ENCODE measurements around the gene DNAJC22. TPM values are rescaled to one million over a fixed set of nuclear protein-coding genes. Genes with fewer than 3 reads are reported as not detected.

DNAJC22 gene
- total RNA-seq, 4 donors from 2014 or later = 1.8 TPM; not detected in 3

DNA sequence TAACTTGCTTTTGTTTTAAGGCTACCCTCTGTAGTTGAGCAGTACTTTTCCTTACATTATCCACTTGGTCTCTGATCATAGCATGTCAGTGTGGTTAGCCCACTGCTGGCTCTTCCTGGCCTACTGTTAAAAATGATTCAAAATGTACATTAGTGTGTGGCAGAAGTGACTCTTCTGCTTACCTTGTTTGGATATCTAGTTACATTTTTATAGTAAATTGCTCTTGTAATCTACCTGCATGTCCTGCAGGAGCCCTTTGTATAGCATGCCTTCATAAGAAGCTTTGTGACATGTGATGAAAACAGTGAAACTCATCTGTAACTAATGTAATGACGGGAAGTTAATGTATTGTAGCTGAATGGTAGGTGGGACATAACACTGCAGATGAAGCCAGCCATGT, 28.7 kb downstream of the DNAJC22 start:
- TF ChIP-seq, protein P1, sequence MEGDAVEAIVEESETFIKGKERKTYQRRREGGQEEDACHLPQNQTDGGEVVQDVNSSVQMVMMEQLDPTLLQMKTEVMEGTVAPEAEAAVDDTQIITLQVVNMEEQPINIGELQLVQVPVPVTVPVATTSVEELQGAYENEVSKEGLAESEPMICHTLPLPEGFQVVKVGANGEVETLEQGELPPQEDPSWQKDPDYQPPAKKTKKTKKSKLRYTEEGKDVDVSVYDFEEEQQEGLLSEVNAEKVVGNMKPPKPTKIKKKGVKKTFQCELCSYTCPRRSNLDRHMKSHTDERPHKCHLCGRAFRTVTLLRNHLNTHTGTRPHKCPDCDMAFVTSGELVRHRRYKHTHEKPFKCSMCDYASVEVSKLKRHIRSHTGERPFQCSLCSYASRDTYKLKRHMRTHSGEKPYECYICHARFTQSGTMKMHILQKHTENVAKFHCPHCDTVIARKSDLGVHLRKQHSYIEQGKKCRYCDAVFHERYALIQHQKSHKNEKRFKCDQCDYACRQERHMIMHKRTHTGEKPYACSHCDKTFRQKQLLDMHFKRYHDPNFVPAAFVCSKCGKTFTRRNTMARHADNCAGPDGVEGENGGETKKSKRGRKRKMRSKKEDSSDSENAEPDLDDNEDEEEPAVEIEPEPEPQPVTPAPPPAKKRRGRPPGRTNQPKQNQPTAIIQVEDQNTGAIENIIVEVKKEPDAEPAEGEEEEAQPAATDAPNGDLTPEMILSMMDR (IDR thresholded peaks at IDR 0.05; ENCODE audit: low read depth) = no peak

DNA sequence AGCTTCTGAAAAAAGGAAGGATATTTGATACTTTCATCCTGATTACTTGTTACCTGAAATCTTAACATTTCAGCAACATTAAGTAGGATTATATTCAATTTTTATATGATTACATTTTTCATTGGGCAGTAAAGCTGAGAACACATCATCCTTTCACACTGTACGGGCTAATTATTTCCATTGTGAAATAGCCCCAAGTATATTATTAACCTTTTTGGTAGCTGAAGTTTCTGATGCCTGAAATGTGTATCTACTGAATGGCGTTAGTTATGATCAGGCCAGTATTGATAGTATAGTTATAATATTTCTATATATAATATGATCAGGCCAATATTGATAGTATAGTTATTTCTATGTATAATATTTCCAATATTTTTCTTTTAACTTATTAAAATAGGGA, 30.7 kb downstream of the DNAJC22 start:
- TF ChIP-seq, protein P1 (IDR thresholded peaks at IDR 0.05; ENCODE audit: low read depth) = no peak

DNA sequence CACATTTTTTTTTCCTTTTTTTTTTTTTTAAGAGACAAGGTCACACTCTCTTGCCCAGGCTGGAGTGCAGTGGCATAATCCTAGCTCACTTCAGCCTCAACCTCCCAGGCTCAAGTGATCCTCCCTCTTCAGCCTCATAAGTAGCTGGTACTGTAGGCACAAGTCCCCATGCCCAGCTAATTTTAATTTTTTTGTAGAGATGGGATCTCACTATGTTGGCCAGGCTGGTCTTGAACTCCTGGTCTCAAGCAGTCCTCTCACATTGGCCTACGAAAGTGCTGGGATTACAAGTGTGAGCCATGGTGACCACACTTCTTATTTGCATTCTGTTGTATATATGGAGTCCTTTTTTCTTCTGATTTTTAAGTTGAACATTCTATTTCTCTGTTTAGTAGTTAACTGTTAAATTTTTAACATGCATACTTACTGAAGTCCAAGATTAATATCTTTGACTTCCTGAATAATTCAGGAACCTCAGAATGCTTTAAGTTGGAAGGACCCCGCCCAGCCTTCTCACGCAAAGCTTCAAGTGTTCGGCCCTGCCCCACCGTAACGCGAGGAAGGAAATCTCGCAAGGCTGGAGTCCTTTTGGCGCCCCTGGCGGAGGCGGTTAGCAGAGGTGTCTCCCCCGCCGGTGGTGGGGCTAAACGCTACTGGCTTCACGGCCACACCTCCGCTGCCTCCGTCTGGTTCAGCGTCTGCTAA, 42.1 kb downstream of the DNAJC22 start:
- TF ChIP-seq, protein P1 (IDR thresholded peaks at IDR 0.05; ENCODE audit: low read depth) = no peak

DNA sequence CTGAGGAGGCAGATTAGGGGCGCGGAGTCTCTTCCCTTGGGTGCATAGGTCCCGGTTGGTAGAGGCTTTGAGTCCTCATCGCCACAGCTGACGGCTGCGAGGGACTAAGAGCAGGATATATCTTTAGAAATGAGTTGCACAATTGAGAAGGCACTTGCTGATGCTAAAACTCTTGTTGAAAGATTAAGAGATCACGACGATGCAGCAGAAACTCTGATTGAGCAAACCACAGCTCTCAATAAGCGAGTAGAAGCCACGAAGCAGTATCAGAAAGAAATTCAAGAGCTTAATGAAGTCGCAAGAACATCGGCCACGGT, 42.7 kb downstream of the DNAJC22 start:
- TF ChIP-seq, protein P1 (IDR thresholded peaks at IDR 0.05; ENCODE audit: low read depth) = no peak

DNA sequence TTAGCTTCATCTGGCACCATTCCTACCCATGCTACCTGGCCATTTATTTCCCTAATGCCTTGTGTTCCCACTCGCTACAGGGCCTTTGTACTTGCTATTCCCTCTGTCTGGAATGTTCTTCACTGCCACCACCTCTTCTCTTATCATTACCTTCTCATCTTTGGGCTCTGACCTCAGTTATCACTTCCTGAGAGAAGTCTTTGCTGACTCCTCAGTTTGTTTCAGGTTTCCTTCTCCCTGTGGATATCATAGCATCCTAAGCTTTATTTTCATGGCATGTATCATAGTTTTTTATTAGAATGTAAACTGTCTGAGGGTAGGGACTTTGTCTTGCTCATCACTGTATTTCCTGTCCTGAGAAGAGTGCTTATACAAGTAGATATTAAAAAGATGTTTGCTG, 50.3 kb downstream of the DNAJC22 start:
- TF ChIP-seq, protein P1 (IDR thresholded peaks at IDR 0.05; ENCODE audit: low read depth) = no peak

DNA sequence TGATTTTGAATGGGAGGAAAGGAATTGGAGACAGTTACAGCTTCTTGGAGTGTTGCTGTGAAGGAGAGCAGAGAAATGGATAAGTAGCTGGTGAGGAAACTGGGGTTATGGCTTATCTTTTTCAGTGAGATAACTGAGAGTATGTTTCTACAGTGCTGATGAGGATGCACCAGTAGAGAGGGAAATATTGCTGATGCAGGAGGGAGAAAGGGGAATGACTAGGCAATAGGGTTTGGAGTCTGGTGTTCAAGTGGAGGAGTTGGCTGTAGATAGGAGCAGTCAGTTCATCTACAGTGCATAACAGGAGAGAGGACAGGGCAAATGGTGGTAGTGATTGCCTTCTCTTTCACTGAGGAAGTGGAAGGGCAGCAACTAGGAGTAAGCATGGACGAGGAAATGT, 53.6 kb downstream of the DNAJC22 start:
- TF ChIP-seq, protein P1 (IDR thresholded peaks at IDR 0.05; ENCODE audit: low read depth) = no peak

Other genes starting within 250 kb of the DNAJC22 start
- gene LMBR1L, start 236.0 kb upstream of the DNAJC22 start, total RNA-seq = 10 to 100 TPM; 25.6 to 94.2 (median 54.5) TPM
- 100 to 1,000 TPM; 246 to 719 (median 447) TPM for gene TUBA1B, start 215.5 kb upstream of the DNAJC22 start, total RNA-seq
- 100 to 1,000 TPM in 3 of 4 donors, 10 to 100 TPM in 1; 51.6 to 213 (median 132) TPM for gene TUBA1A, start 157.8 kb upstream of the DNAJC22 start, total RNA-seq
- gene TUBA1C, start 81.8 kb upstream of the DNAJC22 start, total RNA-seq = 100 to 1,000 TPM in 2 of 4 donors, 10 to 100 TPM in 2; 65.9 to 177 (median 107) TPM
- under 1 TPM in 2 of 4 donors, not detected in 2; 0.19 to 0.88 TPM for gene PRPH, start 51.7 kb upstream of the DNAJC22 start, total RNA-seq
- gene TROAP, start 23.6 kb upstream of the DNAJC22 start, total RNA-seq = 1 to 10 TPM in 1 of 4 donors, under 1 TPM in 2, not detected in 1; 0.16 to 2.0 (median 0.88) TPM
- not detected for gene C1QL4, start 9.7 kb upstream of the DNAJC22 start, total RNA-seq
- 10 to 100 TPM; 10.1 to 19.5 (median 12.3) TPM for gene SPATS2, start 20.6 kb downstream of the DNAJC22 start, total RNA-seq
- not detected for gene KCNH3, start 192.1 kb downstream of the DNAJC22 start, total RNA-seq
- gene MCRS1, start 221.3 kb downstream of the DNAJC22 start, total RNA-seq = 10 to 100 TPM; 28.7 to 36.1 (median 32.5) TPM

Data from subcutaneous adipose tissue (tissue), 4 donors.